ENCODE measurements around the gene AHRR. TPM values are rescaled to one million over a fixed set of nuclear protein-coding genes. Genes with fewer than 3 reads are reported as not detected.

The AHRR gene
- total RNA-seq, 1 donor from 2014 or later = 0.53 TPM

GRCh38 chr5:351084-351920, 29.8 kb downstream of the AHRR start:
- Histone ChIP-seq H3K36me3 (ENCODE audit: control insufficient read depth, insufficient read depth, low read length) (no peaks in the 10 kb centered on the region), H3K27me3 (ENCODE audit: control insufficient read depth, insufficient read depth, low read length) (no peaks in the 10 kb centered on the region), H3K4me3 (ENCODE audit: low read depth, low read length) (no peak overlapping the region)
- FAIRE-seq = no peak
- no peak for TF ChIP-seq CTCF (IDR thresholded peaks at IDR 0.05; ENCODE audit: insufficient read depth, low read length, severe bottlenecking)
- no peak for DNase-seq (ENCODE audit: low read depth)

DNA sequence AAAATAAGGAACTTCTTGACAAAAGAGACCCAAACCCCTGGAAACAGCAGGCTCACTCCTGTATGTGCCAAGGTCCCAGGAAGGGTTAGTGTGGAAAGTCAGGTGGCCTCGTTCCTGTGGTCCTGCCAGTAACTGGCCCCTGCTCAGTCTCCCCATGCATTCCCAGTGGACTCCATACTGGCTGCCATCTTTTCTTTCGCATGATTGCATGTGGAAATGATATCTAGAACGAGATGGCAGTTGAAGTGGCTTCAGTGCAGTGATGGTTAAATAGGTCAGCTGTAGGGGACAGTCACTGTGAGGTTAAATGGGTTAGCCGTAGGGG, 30.4 kb downstream of the AHRR start:
- TF ChIP-seq CTCF (IDR thresholded peaks at IDR 0.05; ENCODE audit: insufficient read depth, low read length, severe bottlenecking) = no peak
- H3K4me3 ChIP-seq (ENCODE audit: low read depth, low read length) = no peak overlapping the region
- FAIRE-seq = no peak
- DNase-seq (ENCODE audit: low read depth) = no peak
- H3K27me3 ChIP-seq (ENCODE audit: control insufficient read depth, insufficient read depth, low read length) = no peaks in the 10 kb centered on the region
- no peaks in the 10 kb centered on the region for H3K36me3 ChIP-seq (ENCODE audit: control insufficient read depth, insufficient read depth, low read length)

- DNase-seq (ENCODE audit: low read depth) (no peak), FAIRE-seq (no peak)
- no peak for TF ChIP-seq CTCF (IDR thresholded peaks at IDR 0.05; ENCODE audit: insufficient read depth, low read length, severe bottlenecking)
- Histone ChIP-seq H3K36me3 (ENCODE audit: control insufficient read depth, insufficient read depth, low read length) (no peaks in the 10 kb centered on the region), H3K4me3 (ENCODE audit: low read depth, low read length) (no peak overlapping the region), H3K27me3 (ENCODE audit: control insufficient read depth, insufficient read depth, low read length) (no peaks in the 10 kb centered on the region)
Observed at GRCh38 chr5:352639-353611, 31.4 kb downstream of the AHRR start.

- no peaks in the 10 kb centered on the region for H3K36me3 ChIP-seq (ENCODE audit: control insufficient read depth, insufficient read depth, low read length)
- FAIRE-seq (no peak), DNase-seq (ENCODE audit: low read depth) (no peak)
- TF ChIP-seq CTCF (IDR thresholded peaks at IDR 0.05; ENCODE audit: insufficient read depth, low read length, severe bottlenecking) = no peak
- H3K4me3 ChIP-seq (ENCODE audit: low read depth, low read length) = no peak overlapping the region
- H3K27me3 ChIP-seq (ENCODE audit: control insufficient read depth, insufficient read depth, low read length) = no peaks in the 10 kb centered on the region
Observed at GRCh38 chr5:353612-354580, 32.4 kb downstream of the AHRR start.

- Histone ChIP-seq H3K36me3 (ENCODE audit: control insufficient read depth, insufficient read depth, low read length) (no peaks in the 10 kb centered on the region), H3K4me3 (ENCODE audit: low read depth, low read length) (no peak overlapping the region), H3K27me3 (ENCODE audit: control insufficient read depth, insufficient read depth, low read length) (no peaks in the 10 kb centered on the region)
- no peak for TF ChIP-seq CTCF (IDR thresholded peaks at IDR 0.05; ENCODE audit: insufficient read depth, low read length, severe bottlenecking)
- DNase-seq (ENCODE audit: low read depth) (no peak), FAIRE-seq (no peak)
Observed at GRCh38 chr5:354581-355378, 33.3 kb downstream of the AHRR start.
